Measurements from ENCODE around the gene GREB1.

Gene GREB1

GRCh38 chr2:11540996-11541692, 7.3 kb downstream of the GREB1 start:
- no peak for DNase-seq

DNA sequence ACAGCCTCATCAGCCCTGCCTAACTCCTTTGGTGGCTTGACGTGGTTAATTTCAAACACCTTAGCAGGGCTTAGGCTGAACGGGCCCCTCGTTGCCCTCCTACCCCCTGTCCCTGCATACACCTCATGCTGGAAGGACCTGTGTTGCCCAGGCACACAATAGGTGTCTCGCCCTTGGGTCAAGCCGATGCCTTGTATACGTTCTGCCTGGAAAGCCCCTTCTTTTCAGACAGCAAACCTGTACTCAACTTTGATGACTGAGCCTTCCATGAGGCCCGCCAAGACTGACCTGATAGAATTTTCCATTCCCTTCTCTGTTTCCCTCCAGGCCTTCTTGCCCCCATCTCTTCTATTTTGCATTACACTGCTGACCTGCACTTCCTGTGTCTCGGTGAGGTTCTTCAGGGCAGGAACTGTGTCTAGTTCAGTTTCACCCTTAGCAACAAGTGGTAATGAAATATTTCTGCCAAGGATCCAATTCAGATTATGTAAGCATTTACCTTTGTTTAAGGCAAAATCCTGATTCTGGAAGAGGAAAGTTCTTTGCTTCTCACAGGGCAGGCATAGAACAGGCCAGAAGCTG, 7.9 kb downstream of the GREB1 start:
- no peak for DNase-seq

- no peak for DNase-seq
Measured at GRCh38 chr2:11542275-11542819, 8.5 kb downstream of the GREB1 start.

DNA sequence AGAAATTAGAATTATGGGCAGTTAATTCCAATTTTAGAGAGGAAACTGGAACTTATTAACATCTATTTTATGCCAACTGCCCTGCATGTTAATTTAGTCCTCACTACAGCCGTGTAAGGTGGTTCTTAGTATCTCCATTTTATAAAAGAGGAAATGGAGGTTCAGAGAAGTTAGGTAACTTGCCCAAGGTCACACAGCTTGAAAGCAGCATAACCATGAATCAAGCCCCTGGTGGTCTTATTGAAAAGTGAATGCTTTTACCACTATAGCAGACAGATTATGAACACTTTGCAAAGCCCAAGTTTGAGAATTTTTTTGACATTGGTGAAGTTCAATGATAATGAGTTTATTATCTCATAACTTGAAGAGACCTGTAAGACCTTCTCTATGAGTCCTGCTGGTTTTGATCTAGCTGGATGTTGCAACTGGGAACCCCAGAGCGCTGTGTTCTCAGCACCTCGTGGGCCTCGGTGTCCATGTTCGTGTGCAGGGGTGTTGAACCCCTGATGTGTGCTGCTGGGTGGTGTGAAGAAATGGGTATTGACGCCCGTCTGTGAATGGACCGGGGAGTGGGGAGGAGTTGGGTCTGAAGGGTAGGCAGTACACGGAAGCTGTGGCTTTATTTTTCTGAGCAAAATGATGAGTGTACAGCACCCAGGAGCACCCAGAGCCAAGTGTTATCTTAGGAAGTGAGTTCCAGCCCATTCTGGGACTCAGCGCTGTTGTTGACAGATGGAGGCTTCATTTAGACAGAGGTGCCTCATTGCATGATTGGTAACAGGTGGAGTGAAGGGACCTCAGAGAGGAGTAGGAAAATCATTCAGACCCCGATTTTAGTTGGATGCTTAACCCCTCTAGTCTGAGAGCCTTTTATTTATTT, 9.7 kb downstream of the GREB1 start:
- DNase-seq: no peak

DNA sequence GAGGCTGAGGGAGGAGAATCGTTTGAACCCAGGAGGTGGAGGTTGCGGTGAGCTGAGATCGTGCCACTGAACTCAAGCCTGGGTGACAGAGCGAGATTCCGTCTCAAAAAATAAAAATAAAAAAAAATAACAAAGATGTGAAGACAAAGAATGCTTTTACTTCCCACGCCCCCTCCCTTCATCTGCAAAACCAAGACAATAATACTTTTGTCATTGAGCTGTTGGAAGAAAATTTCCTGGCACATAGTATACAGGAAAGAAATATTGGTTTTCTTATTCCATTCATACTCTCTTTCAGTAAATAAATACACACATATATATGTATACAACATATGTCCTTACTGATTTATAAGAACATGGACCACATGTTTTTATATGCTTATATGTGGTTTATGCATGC, 12.2 kb downstream of the GREB1 start:
- DNase-seq: no peak

- DNase-seq: no peak
Measured at GRCh38 chr2:11547912-11548497, 14.2 kb downstream of the GREB1 start.

- DNase-seq: no peak
Measured at GRCh38 chr2:11550302-11550701, 16.5 kb downstream of the GREB1 start.

- no peak for DNase-seq
Measured at GRCh38 chr2:11550901-11551568, 17.2 kb downstream of the GREB1 start.

DNA sequence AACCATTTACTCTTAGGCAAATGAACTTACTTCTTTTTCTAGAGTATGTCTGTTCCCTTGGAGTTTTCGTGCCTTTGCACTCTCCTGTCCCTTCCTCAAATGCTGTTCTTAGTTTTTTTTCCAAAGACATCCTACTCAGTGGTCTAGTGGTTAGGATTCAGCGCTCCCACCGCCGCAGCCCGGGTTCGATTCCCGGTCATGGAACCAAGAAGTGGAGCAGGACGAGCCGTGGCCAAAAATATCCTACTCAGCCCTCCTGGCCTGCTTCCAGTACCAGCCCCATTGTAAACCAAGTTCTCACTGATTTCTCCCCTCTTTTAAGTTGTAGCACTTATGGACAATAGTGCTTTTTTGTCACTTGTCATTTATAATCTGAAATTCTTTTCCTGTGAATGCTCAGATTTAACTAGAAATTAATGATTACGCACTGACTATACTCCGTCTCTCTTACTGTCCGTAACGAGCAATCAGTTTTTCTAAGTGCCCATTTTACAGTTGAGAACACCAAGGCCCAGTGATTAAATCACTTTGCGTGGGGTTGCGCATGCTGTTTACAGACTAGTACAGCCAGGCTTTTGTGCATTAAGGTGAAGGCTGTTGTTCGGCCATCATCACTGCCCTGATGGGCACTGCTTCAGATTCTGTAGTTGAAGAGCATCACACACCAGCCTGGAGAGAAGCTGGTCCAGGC, 17.9 kb downstream of the GREB1 start:
- no peak for DNase-seq

DNA sequence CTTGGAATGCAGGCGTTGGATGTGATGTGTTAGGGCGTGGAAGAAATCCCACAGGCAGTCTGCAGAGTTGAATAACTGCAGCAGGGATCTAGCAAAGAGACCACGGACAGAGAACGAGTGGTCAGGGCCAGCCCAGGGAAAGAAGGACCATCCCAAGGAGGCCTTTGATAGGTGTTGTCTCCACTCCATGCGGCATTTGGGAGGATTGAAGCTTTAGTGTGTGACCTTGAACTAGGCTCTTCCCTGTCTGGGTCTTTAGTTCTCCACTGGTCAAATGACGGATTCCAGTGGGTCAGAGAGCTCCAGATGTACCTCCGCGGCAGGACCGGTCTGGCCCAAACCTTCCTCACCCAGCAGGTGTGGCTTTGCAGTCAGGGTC, 18.4 kb downstream of the GREB1 start:
- no peak for DNase-seq

- DNase-seq: no peak
Measured at GRCh38 chr2:11553661-11554398, 20.0 kb downstream of the GREB1 start.

- DNase-seq: no peak
Measured at GRCh38 chr2:11554399-11554716, 20.5 kb downstream of the GREB1 start.

DNA sequence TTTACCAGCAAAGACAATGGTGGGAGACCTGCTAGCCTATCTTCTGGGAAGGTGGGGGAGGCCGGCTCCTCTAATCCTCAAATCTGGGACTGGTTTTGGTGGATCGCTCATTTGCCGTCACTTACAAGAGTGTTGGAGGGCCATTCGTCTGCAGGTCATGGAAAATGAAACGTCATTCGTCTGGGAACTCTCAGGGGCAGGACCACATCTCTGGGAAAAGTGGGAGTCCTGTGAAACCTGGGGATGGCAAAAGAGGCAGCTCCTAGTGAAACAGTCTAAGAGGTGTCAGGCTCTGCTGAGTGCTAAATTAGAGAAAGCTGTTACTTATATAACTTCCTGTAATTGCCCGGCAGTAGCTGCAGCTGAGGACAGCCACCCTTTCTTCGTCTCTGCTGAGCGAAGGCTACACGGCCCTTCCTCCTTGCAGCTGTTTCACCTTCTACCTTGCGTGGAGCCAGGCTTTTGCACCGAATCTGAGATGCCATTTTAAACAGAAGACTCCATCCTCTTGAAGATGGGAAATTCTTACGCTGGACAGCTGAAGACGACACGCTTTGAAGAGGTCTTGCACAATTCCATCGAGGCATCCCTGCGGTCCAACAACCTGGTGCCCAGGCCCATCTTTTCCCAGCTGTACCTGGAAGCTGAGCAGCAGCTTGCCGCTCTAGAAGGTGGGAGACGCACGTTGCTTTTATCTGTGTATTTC, 22.4 kb downstream of the GREB1 start:
- no peak for DNase-seq

DNA sequence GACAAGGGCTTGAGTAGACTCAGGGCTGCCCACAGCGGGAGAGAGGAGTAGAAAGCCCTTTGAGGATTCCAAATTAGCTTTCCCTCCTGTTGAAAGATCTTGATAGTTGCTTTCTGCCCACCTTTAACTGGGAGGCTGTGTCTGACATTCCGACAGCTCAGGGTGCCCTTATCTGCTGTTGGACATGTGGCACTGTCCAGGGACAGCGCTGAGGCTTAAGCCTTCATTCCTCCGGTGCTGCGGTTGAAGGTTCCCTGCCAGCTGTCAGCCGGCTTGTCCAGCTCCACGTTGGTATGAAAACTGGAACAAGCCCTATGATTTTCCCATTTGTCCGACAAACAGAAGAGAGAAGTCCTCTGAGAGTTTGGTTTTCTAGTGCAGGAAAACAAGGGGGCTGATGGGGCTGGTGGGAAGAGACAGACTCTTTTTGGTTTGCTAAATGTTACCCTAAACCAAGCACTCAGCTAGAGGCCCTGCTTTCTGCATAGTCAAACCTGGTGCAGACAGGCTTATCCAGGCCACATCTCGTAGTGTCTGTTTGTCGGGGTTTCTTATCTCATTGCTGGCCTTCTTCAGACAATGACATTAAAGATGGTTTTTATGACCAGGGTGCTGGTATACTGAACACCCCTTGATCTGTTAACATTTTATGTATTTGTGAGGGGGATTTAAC, 24.5 kb downstream of the GREB1 start:
- no peak for DNase-seq

DNA sequence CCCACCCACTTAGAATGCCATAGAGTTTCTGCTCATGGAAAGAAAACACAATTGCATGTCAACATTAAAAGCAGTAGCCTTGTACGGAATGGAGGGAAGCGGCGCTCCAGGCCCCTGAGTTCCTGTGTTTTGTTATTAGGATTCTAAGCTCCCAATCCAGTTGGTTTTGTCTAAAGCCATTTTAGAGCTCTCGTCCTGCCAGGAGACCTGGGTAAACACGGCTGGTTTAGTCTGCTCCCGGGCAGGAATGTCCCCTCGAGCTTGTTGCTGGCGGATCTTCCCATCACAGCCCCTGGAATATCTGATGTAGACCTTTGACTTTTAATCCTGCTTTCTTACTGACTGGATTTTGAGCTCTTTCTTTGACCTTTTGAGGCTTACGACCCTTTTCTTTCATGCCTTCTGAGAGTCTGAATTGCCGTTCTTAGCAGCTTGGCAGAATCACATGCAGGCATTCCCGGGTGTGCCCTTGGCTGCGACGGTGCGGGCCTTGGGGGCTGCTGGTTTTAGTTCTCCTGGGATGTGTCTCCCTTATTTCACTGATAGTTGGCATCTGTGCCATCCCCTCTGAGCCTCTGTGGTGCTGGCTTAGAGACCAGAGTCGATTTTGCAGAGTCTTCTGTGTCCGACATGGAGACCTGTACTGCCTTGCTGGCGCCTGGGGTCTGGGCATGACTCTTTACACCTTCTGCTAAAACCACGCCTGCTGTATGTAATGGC, 25.4 kb downstream of the GREB1 start:
- no peak for DNase-seq

- no peak for DNase-seq
Measured at GRCh38 chr2:11559786-11560155, 25.9 kb downstream of the GREB1 start.

DNA sequence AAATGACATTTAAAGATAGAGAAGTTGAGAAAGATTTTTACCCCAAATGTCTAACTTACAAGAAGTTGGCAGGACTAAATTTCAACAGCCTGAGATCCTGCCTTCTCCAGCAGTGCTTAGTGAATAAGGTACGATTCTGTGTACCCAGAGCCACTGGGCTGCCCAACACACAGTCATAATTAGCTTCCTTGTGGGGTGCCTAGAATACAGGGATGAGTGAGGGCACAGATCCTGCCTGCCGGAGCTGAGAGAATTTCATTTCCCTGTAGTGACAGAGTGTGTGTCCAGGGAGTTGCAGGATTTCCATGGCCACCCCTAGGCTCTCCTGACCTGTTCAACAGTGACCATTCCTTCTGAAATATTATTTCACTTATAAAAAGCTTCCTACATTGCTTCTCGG, 27.0 kb downstream of the GREB1 start:
- DNase-seq: no peak

DNA sequence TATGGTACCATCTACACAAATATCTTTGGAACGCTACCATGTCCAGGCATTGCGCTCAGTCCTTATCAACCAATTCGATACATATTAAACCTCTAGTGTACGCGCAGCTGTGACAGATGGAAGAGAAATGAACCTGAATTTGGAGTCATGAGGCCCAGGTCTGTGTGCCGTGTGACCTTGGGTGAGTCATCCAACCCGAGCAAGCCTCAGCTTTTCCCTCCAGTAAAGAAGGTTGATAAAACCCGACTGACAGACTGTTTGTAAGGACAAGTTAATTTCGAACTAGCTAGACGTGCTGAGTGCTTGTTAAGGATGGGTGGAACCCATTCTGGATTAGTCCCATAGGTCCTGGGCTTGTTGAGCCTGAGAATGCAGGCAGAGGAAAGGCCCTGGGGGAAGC, 28.2 kb downstream of the GREB1 start:
- DNase-seq: no peak

DNA sequence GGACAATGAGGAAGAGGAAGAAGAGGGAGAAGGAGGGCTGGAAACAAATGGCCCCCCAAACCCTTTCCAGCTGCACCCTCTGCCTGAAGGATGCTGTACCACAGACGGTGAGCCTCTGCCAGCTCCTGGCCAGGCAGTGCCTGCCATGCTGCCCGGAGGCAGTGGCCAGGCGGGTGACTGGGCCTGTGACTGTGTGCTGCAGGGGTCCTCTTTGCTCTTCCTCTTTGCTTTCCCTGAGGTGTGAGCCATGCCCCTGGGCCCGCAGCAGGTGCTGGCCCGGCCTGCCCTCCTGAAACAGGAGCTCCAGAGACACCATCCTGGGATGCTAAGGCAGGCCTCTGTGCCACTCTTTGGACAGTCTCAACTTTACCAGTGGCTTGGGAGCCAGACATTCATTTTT, 28.6 kb downstream of the GREB1 start:
- no peak for DNase-seq
